GM19397 (cell line): ENCODE results near the gene PAGE5.

Experiments used
- ATAC-seq: cut with Tn5 transposase; IDR thresholded peaks from one replicate; pipeline ENCODE4 v1.9.1; 2021; ENCODE audit warnings: mild to moderate bottlenecking, moderate library complexity; ENCODE audit not compliant: unreplicated experiment

The PAGE5 gene, protein sequence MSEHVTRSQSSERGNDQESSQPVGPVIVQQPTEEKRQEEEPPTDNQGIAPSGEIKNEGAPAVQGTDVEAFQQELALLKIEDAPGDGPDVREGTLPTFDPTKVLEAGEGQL

DNA sequence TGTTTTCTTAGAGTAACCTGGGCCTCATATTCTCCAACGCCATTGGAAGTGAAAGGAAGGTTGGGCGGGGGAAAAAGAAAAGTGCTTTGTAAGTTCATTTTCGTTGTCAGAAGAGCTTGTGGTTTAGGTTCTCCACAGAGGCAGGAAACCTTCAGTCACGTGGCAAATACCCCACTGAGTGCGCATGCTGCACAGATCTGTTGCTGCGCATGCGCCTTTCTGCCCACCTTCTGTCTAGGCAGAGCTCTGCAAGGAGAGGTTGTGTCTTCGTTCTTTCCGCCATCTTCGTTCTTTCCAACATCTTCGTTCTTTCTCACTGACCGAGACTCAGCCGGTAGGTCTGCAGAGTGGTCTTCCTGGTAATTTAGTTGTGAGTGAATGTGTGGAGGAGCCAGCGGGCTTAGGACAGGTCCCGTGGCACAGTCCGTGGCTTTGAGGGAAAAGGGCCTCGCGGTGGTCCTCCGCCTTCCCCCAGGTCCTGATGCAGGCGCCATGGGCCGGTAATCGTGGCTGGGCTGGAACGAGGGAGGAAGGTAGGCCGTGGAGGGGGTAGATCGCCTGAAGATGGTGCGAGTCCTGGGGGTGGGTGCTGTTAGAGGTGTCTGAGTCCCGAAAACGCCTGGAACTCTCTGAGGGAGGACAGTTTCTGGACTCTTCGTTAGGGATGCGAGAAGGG lies at the start of gene PAGE5:
Gene PAGE5, plus strand, starts transcription at position 228 of the 676 bp plus-strand sequence. CDS start 1,037 bp downstream, outside the sequence.
- ATAC-seq = no peak

DNA sequence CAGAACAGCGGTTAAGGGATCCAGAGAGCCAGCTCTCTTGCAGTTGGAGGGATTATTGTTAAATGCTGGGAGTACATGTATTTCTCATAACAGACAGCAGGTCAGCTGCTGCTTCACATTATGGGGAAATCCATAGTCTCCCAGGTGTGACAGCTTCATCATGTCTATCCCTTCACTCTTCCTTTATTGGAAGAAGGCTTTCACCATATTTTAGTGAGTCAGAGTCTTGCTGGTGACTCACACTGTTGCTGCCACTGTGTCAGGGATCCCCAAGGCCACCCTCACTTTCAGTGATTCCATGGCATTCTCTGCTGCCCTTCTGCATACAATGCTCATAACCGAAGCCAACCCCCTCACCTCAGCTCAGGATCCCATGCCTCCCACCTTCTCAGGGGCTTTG lies 32.9 kb upstream of the PAGE5 start:
- no peak for ATAC-seq

DNA sequence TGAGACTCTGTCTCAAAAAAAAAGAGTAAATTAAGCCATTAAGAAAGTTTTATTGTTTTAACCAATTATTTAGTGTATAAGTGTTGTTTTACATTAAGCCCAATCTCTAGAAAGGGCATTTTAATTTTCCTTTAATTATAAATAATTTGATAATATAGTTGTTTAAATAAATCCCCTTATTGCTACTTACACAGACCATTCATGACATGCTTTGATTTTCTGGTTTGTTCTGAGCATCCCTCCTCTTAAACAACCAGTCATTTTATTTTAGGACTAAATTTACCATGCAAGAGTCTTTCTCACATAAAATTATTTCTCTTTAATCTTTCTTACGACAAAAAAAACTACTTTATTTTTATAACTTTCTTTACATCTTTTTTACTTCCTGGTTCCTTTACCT lies 23.5 kb upstream of the PAGE5 start:
- no peak for ATAC-seq

DNA sequence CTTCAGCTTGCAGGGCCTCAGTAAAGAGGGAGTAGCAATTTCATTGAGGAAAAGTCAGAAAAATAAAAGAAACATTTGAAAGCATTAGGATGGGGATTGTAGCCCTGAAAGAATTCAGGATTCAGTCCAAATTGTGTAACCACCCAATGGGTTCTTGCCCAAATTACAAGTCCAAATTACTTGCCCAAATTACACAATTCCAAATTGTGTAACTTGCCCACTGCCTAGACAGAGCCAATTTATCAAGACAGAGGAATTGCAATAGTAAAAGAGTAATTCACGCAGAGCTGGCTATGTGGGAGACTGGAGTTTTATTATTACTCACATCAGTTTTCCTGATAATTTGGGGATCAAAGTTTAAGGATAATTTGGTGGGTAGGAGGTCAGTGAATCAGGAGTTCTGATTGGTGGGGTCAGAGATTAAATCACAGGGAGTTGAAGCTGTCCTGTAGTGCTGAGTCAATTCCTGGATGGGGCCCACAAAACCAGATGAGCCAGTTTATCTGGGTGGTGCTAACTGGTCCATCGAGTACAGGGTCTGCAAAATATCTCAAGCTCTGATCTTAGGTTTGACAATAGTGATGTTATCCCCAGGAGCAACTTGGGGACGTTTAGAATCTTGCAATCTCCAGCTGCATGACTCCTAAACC lies 18.1 kb upstream of the PAGE5 start:
- no peak for ATAC-seq

DNA sequence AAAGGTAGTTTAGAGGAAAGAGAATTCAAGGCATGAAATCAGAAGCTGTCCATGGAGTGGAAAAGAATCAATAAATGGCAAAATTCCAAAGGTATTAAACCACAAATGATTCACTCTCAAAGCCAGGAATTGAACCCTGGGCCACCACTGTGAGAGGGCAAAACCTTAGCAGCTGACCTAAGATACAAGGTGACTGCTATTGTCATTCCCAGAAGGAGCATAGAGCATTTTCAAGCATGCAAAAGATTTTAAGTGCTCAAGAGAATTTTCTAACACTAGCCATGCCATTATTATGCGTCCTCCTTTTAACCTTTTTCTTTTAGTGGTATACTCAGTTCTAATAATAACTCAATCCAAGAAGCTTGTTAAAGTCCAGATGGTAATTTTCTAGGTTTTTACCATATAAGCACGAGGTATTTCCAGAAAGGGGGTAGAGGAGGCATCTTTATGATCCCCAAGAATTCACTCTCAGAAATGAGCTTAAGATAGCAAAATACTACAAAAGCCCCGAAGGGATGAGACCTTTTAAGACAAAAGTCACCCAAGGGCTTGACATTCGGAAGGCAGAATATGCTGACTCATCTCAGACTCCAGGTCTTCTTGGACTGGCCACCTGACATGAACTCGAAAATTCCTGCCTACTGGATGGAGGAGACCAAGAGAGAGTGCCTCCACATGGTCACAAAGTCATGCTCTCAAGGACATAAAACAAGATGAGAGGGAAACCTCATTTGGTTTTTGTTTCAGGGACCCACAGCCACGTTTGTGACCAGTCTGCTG lies 13.8 kb upstream of the PAGE5 start:
- ATAC-seq = no peak

DNA sequence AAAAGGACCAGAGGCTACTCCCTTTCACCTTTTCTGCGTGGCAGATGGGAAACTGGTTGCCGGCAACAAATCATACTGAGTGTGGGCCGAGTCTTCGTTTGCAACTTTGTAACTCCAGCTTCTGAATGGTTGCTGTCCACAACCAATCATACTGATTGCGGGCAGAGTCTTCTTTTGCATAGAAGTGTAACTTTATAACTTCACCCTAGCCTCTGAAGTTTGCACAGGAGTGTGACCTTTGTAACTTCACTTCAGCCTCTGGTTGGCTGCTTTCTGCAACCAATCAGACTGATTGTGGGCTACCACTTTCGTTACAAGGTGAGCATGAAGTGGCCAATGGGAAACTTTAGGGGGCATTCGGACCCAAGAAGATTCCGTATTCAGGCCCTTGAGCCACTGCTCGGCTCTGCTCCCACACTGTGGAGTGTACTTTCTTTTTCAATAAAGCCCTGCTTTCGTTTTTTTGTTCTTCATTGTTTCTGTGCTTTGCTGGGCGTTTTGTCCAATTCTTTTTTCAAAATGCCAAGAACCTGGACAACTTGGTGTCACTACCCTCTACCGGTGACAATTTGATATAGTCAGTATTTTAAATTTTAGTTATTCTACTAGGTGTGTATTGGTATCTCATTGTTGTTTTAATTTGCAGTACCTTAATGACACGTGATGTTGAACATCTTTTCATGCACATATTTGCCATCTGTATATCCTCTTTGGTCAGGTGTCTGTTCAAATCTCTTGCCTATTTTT lies 9.0 kb upstream of the PAGE5 start:
- no peak for ATAC-seq

DNA sequence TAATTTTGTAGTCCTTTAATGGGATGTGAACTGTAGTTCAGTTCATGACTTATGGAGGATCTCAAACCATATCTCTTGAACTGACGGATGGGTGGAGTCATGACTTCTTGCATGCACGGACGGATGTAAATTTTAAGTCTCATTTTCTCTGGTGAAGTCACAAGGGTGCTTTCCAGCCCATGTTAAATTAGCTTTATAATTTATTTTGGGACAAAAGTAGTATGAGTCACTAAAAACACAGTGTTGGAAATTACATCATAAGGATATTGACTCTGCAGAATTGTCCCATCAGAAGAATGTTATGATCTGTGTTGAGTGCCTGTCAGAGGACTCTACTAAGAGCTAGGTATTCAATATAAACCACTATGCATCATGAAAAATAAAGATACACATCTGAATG lies 6.8 kb upstream of the PAGE5 start:
- ATAC-seq = no peak

DNA sequence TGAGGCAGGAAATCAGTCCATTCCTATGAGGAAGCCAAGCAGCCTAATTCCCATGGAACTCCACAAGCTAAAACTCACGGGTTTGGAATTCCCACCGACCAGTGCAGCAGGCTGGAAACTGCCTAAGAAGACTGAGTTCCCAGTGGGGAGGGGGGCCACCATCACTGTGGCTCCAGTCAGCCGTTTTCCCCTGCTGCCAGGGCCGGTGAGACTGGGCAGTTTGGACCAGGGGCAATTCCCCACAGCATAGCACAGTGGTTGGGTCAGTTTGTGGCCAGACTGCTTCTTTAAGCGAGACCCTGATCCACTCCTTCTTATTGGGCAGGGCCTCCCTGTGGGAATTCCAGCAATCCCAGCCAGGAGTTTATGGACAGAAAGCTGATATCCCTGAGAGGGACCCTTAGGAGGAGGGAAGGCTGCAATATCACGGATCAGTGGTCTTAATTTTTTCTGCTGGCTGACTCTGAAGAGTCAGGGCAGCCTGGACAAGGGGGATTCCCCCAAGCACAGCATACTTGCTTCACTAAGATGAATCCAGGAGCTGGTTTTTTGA lies 20.7 kb downstream of the PAGE5 start:
- ATAC-seq = no peak

DNA sequence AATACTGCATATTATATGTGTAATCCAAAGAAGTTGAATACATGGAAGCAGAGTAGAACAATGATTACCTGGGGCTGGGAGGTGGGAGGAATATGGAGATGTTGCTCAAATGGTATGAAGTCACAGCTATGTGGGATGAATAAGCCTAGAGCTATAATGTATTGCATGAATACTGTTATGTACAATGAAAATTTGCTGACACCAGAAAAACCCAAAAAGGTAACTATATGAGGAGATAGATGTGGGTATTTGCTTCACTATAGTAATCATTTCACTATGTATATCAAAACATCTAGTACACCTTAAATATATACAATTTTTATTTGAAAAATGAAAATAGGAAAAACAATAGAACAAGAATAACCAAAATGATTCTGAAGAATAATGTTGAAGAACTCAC lies 33.4 kb downstream of the PAGE5 start:
- ATAC-seq = no peak

DNA sequence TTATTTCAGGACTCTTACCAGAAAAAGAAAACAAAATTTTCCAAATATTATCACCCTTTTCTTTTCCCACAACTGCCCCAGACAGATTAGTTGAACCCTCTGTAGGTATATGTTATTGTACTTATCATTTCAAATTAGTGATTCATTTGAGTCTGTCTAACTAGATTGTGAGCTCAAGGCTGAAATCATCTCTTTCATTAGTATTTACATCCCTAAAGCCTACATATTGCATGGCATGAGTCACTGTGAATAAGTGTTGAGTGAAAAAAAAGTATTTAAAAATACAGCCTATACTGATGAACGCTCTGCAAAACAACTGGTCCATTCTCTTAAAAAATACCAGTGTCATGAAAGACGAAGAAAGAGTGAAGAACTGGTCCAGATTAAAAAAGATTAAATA lies 40.7 kb downstream of the PAGE5 start:
- no peak for ATAC-seq

DNA sequence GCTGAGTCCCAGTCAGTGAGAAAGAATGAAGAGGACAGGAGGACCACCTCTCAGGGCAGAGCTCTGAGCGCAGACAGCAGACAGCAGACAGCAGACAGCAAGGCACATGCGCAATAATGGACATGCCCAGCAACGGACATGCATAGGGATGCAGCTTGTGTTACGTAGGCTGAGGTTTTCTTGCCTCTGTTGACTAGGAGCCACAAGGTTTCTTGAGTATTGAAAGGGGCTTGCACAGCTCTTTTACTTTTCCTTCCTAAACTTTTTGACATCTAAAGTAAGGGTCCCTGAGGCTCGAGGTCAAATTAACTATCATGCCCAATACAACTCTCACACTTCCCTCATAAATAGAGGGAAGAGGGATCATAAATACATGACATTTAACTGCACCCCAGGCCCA lies 44.7 kb downstream of the PAGE5 start, which contains the start of gene PAGE3:
Gene PAGE3, minus strand, starts transcription at position 101 of the 400 bp plus-strand sequence. CDS start 1,013 bp downstream, outside the sequence.
- no peak for ATAC-seq
